K562 (cell line): Measurements from ENCODE around the gene GLRX3. TPM values are rescaled to one million over a fixed set of nuclear protein-coding genes. Genes with fewer than 3 reads are reported as not detected.

Experiments
- ATAC-seq: fragments of 200-7000 bp; cut with Tn5 transposase; 3 replicates; pipeline ENCODE4 v1.9.1; 2020; ENCODE audit warnings: moderate library complexity
- BruUV-seq: library from RNA; stranded (reverse); fragments of 400-500 nt; replicated peaks from 2 replicates; lab custom pipeline; 2021; lab: Mats Ljungman, UMichigan
- CTCF ChIA-PET: fragments of 300-600 bp; formaldehyde crosslinking; extraction: SDS; loops from one replicate; lab custom pipeline; 2021; ENCODE audit warnings: low intra/inter-chr PET ratio; lab: Yijun Ruan, JAX
- POLR2A ChIA-PET: fragments of 300-600, 350-650 bp; sonication (Branson Sonifier 250); formaldehyde crosslinking; extraction: SDS; loops from one replicate; lab custom pipeline; 2021; ENCODE audit warnings: antibody characterized with exemption, inconsistent platforms; lab: Yijun Ruan, JAX
- DNase-seq, 4 experiments: peaks; one replicate each; pipeline versions ENCODE4 v3.0.0 to v3.0.0-alpha.2; 2011 to 2018; ENCODE audit warnings: low spot score in 3 of 4, mixed read lengths in 3 of 4; ENCODE audit errors: extremely low read depth in 1 of 4
- FAIRE-seq: peaks from 2 replicates; lab custom pipeline; 2011; peaks lifted over from hg19 to GRCh38; lab: Jason Lieb, UNC
- H2AFZ ChIP-seq: 2 replicates; pipeline ENCODE4 v1.6.0; 2011; ENCODE audit warnings: low read depth, low read length, control low read depth, inconsistent platforms
- H3K27ac ChIP-seq: fragments of 200-600 bp; 3 replicates; pipeline ENCODE4 v1.8.0; 2011; ENCODE audit warnings: low read depth, mild to moderate bottlenecking, control low read depth, inconsistent platforms, low read length, moderate library complexity, mixed read lengths; ENCODE audit errors: extremely low read depth
- H3K27me3 ChIP-seq, 2 experiments: fragments of 300-600 bp in 1 of 2; 2 replicates in 1 of 2; 3 replicates in 1 of 2; pipeline versions ENCODE4 v1.6.0 to v1.8.0; 2011; ENCODE audit warnings: inconsistent platforms in 2 of 2, low read length in 2 of 2, mild to moderate bottlenecking in 1 of 2, mixed read lengths in 1 of 2, moderate library complexity in 1 of 2; ENCODE audit not compliant: control insufficient read depth in 2 of 2, insufficient read depth in 2 of 2
- H3K36me3 ChIP-seq: fragments of 300-600 bp; 3 replicates; pipeline ENCODE4 v1.8.0; 2011; ENCODE audit warnings: mild to moderate bottlenecking, low read length, inconsistent platforms; ENCODE audit not compliant: control insufficient read depth, insufficient read depth
- H3K4me1 ChIP-seq, 2 experiments: fragments of 200-600 bp in 1 of 2; replicated peaks in 1 of 2; 2 replicates in 1 of 2; 3 replicates in 1 of 2; pipeline versions ENCODE4 v1.5.1 to v1.8.0; 2011; ENCODE audit warnings: inconsistent platforms in 2 of 2, low read length in 2 of 2, mild to moderate bottlenecking in 1 of 2, mixed read lengths in 1 of 2, moderate library complexity in 1 of 2; ENCODE audit not compliant: control insufficient read depth in 2 of 2, insufficient read depth in 2 of 2
- H3K4me2 ChIP-seq: 2 replicates; pipeline ENCODE4 v1.6.1; 2011; ENCODE audit warnings: low read length, control low read depth, inconsistent platforms, mixed read lengths; ENCODE audit not compliant: insufficient read depth
- H3K4me3 ChIP-seq: fragments of 200-600 bp; sonication (generic), shearing (Covaris generic); 2 replicates; pipeline ENCODE4 v1.5.1; 2016; ENCODE audit warnings: control low read depth, inconsistent platforms
- H3K79me2 ChIP-seq: fragments of 200-600 bp; 3 replicates; pipeline ENCODE4 v1.8.0; 2011; ENCODE audit warnings: low read length, inconsistent platforms; ENCODE audit not compliant: control insufficient read depth, insufficient read depth
- H3K9ac ChIP-seq, 2 experiments: 2 replicates each; pipeline versions ENCODE4 v1.6.0 to v1.6.1; 2011; ENCODE audit warnings: low read depth in 2 of 2, low read length in 2 of 2, control low read depth in 1 of 2, inconsistent platforms in 1 of 2, mild to moderate bottlenecking in 1 of 2, mixed read lengths in 1 of 2; ENCODE audit not compliant: insufficient read depth in 1 of 2
- H3K9me1 ChIP-seq: one replicate; pipeline ENCODE4 v1.6.0; 2011; ENCODE audit warnings: inconsistent platforms, mild to moderate bottlenecking, low read length, moderate library complexity; ENCODE audit not compliant: control insufficient read depth, insufficient read depth
- H3K9me3 ChIP-seq: replicated peaks from 2 replicates; pipeline ENCODE4 v1.5.1; 2011; ENCODE audit warnings: low read depth, low read length, inconsistent platforms; ENCODE audit not compliant: control insufficient read depth, insufficient read depth
- H4K20me1 ChIP-seq: replicated peaks from 2 replicates; pipeline ENCODE4 v1.6.1; 2011; ENCODE audit warnings: low read length, inconsistent platforms, mixed read lengths; ENCODE audit not compliant: control insufficient read depth, insufficient read depth
- FOXA3 ChIP-seq, 2 experiments: fragments of 450-650 bp in 1 of 2; sonication (generic) in 1 of 2; formaldehyde crosslinking; IDR thresholded peaks in 1 of 2; conservative IDR thresholded peaks in 1 of 2; 2 replicates each; pipeline versions ENCODE4 v1.4.0 to v1.8.0; 2020 to 2022; ENCODE audit warnings: mild to moderate bottlenecking in 2 of 2, missing genetic modification reagents in 1 of 2
- RERE ChIP-seq: sonication (generic); formaldehyde crosslinking; IDR thresholded peaks from 2 replicates; pipeline ENCODE4 v1.8.0; 2023; ENCODE audit warnings: missing genetic modification reagents, mild to moderate bottlenecking, borderline replicate concordance
- WGBS: fragments of 100-300 bp; shearing (Covaris generic); methylation state at CpG from one replicate; pipeline ENCODE4 v1.1.6; 2016; ENCODE audit warnings: low coverage, mixed read lengths; ENCODE audit not compliant: insufficient coverage; ENCODE audit errors: missing lambda C conversion rate; 5-methylcytosine and 5-hydroxymethylcytosine counted together
- in situ Hi-C: fragments of 300-500 bp; cut with MboI; formaldehyde crosslinking; loops from 4 replicates; pipeline ENCODE4 v1.15.0; 2018; ENCODE audit warnings: inconsistent platforms, mixed read lengths
- intact Hi-C: fragments of 100-400 bp; cut with micrococcal nuclease; formaldehyde crosslinking; loops from 2 replicates; pipeline ENCODE4 v1.14.2; 2022
- polyA plus RNA-seq, 8 experiments: library from polyadenylated mRNA; depleted of rRNA in 4 of 8; stranded (reverse) in 5 of 8; unstranded in 3 of 8; fragments of >200 nt; fragmentation: Nextera tagmentation in 2 of 8; fragmentation: Illumina TruSeq in 1 of 8; extraction: Ambion mirVana in 2 of 8; extraction: Trizol in 1 of 8; gene quantifications; 2 replicates each; pipeline versions ENCODE4 v1.2.1 to v1.2.3, GENCODE V29; 2011 to 2014; ENCODE audit warnings: inconsistent platforms in 1 of 8, missing spikeins in 1 of 8
- total RNA-seq, 7 experiments: library from RNA; depleted of rRNA in 6 of 7; stranded (reverse); fragments of >200 nt in 6 of 7; fragmentation: Illumina TruSeq in 2 of 7; extraction: Trizol in 2 of 7; gene quantifications; 2 replicates each; pipeline versions ENCODE4 v1.2.1 to v1.2.3, GENCODE V29; 2011 to 2021; ENCODE audit warnings: low replicate concordance in 1 of 7
- TF ChIP-seq, protein P1 (sequence below): IDR thresholded peaks from 3 replicates; pipeline ENCODE4 v1.6.1; 2011; ENCODE audit warnings: borderline replicate concordance, mild to moderate bottlenecking, moderate library complexity; ENCODE audit not compliant: insufficient read length; ENCODE audit errors: extremely low read depth
- TF ChIP-seq, protein P2 (sequence below): fragments of 250-450 bp; sonication (Bioruptor Pico); IDR thresholded peaks from 2 replicates; pipeline ENCODE4 v1.8.0; 2022; ENCODE audit warnings: moderate library complexity, mild to moderate bottlenecking, inconsistent platforms

GLRX3 gene
- total and polyA plus RNA-seq, 9 of the 15 experiments (the other 6 are each of a cell fraction or from before 2014, with no cell fraction given), result 115 to 190 (median 169) TPM

DNA sequence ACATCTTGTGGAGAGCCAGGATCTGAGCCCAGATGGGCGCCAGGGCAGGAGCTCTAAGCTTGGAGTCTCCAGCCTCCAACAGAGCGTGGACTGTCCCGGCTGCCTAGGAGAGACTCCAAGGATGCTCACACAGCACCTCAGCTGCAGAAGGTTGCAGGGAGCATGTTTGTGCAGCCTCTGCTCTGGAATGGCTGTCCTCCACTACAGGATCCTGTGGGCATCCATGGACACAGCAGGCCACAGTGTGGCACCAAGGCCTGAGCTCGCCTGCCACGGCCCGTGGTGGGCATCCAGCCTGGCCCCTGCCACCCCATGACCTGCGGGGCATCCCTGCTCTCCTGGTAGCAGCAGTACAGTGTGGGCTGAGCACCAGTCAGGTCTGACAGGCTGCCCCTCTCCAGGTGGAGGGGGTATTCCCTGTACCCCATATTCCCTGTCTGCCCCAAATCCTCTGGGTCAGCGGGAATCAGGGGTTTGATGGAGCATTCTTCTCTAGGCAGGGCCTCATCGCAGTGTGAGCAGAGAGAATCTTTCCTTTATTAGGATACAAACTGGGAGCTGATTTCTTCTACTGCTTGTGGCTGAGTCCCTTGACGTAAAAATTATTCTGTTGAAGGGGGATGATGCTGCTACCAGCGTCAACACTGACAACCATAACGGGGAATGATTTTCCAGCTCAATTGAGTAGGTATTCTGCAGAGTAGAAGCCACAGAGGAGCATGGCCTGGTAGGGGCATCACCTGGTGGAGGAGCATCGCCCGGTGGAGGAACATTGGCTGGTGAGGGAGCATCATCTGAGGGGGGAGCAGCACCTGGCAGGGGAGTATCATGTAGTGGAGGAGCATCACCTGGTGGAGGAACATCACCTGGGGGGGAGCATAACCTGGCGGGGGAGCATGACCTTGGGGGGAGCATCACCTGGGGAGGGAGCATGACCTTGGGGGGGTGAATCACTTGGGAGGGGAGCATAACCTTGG lies 60.6 kb downstream of the GLRX3 start:
- H3K79me2 ChIP-seq, result no peaks in the 10 kb centered on the region
- in situ Hi-C loops, result no loop called here
- no peaks in the 10 kb centered on the region for H3K9me3 ChIP-seq
- H2AFZ ChIP-seq, result no peak overlapping the region
- H3K27me3 ChIP-seq, result no peaks in the 10 kb centered on the region
- POLR2A ChIA-PET, result interaction anchor here (0.8 kb wide), 1 partner anchor 15 kb away, joined by 3 read pairs; no protein-coding TSS in a partner anchor
- no peaks in the 10 kb centered on the region for H3K9me1 ChIP-seq
- H3K36me3 ChIP-seq, result no peaks in the 10 kb centered on the region
- no peak overlapping the region for H3K9ac ChIP-seq
- BruUV-seq, result no TSS peak
- H3K4me2 ChIP-seq, result no peak overlapping the region
- intact Hi-C loops, result no loop called here
- no peak overlapping the region for H3K27ac ChIP-seq
- H3K4me3 ChIP-seq, result no peak overlapping the region
- ATAC-seq, result no peak
- FAIRE-seq, result no peak
- H4K20me1 ChIP-seq, result no peaks in the 10 kb centered on the region
- H3K4me1 ChIP-seq, result peaks cover 0 to 14% of the 10 kb centered on the region in 2 experiments; a peak in 1 of 5 replicates
- TF ChIP-seq, protein P1, sequence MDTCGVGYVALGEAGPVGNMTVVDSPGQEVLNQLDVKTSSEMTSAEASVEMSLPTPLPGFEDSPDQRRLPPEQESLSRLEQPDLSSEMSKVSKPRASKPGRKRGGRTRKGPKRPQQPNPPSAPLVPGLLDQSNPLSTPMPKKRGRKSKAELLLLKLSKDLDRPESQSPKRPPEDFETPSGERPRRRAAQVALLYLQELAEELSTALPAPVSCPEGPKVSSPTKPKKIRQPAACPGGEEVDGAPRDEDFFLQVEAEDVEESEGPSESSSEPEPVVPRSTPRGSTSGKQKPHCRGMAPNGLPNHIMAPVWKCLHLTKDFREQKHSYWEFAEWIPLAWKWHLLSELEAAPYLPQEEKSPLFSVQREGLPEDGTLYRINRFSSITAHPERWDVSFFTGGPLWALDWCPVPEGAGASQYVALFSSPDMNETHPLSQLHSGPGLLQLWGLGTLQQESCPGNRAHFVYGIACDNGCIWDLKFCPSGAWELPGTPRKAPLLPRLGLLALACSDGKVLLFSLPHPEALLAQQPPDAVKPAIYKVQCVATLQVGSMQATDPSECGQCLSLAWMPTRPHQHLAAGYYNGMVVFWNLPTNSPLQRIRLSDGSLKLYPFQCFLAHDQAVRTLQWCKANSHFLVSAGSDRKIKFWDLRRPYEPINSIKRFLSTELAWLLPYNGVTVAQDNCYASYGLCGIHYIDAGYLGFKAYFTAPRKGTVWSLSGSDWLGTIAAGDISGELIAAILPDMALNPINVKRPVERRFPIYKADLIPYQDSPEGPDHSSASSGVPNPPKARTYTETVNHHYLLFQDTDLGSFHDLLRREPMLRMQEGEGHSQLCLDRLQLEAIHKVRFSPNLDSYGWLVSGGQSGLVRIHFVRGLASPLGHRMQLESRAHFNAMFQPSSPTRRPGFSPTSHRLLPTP, result no peak
- TF ChIP-seq FOXA3 (CRISPR knock-in tag; conservative IDR thresholded peaks at IDR 0.05 in 1 of 2, IDR thresholded peaks at IDR 0.05 in 1 of 2) (no peak), RERE (no peak)
- TF ChIP-seq, protein P2, sequence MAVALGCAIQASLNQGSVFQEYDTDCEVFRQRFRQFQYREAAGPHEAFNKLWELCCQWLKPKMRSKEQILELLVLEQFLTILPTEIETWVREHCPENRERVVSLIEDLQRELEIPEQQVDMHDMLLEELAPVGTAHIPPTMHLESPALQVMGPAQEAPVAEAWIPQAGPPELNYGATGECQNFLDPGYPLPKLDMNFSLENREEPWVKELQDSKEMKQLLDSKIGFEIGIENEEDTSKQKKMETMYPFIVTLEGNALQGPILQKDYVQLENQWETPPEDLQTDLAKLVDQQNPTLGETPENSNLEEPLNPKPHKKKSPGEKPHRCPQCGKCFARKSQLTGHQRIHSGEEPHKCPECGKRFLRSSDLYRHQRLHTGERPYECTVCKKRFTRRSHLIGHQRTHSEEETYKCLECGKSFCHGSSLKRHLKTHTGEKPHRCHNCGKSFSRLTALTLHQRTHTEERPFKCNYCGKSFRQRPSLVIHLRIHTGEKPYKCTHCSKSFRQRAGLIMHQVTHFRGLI (CRISPR knock-in tag), result no peak
- TF ChIP-seq, all 486 proteins: peak for 0
- 90% methylated on average over 8 of the region's 15 CpGs for WGBS
- DNase-seq, result no peak
- CTCF ChIA-PET, result no interaction called here
